Left ventricle myocardium inferior (tissue), 1 donor: ENCODE results near the gene GPR160. TPM values are rescaled to one million over a fixed set of nuclear protein-coding genes. Genes with fewer than 3 reads are reported as not detected.

Experiments
- DNase-seq: peaks from one replicate; pipeline ENCODE4 v3.0.0-alpha.2; 2020
- H3K27ac ChIP-seq: fragments of 200-600 bp; replicated peaks from 2 replicates; pipeline ENCODE4 v1.8.0; 2021
- H3K27me3 ChIP-seq: fragments of 200-600 bp; 2 replicates; pipeline ENCODE4 v1.8.0; 2021; ENCODE audit warnings: low read depth
- H3K36me3 ChIP-seq: fragments of 200-600 bp; 2 replicates; pipeline ENCODE4 v1.8.0; 2021
- H3K4me1 ChIP-seq: fragments of 200-600 bp; 2 replicates; pipeline ENCODE4 v1.8.0; 2021
- H3K4me3 ChIP-seq: fragments of 200-600 bp; 2 replicates; pipeline ENCODE4 v1.8.0; 2021; ENCODE audit warnings: mild to moderate bottlenecking, moderate library complexity
- H3K9me3 ChIP-seq: fragments of 200-600 bp; replicated peaks from 2 replicates; pipeline ENCODE4 v1.8.0; 2021
- intact Hi-C: fragments of 100-400 bp; cut with micrococcal nuclease; formaldehyde crosslinking; loops from one replicate; pipeline ENCODE4 v1.11.0; 2022
- total RNA-seq: library from RNA; stranded (reverse); fragmentation: NEBNext Ultra II Directional; extraction: Animal tissue kit (Norgen Biotek cat#: 25700); gene quantifications from one replicate; pipeline ENCODE4 v1.2.1, GENCODE V29; 2021
- TF ChIP-seq, protein P1 (sequence below): fragments of 200-600 bp; IDR thresholded peaks from 2 replicates; pipeline ENCODE4 v1.8.0; 2021; ENCODE audit warnings: antibody characterized with exemption, mild to moderate bottlenecking, borderline replicate concordance
- donor health status: DM: no; HTN: yes; CAD: no; lungs with severe emphysema.

The GPR160 gene
- total RNA-seq, 1 donor from 2014 or later = 0.99 TPM

DNA sequence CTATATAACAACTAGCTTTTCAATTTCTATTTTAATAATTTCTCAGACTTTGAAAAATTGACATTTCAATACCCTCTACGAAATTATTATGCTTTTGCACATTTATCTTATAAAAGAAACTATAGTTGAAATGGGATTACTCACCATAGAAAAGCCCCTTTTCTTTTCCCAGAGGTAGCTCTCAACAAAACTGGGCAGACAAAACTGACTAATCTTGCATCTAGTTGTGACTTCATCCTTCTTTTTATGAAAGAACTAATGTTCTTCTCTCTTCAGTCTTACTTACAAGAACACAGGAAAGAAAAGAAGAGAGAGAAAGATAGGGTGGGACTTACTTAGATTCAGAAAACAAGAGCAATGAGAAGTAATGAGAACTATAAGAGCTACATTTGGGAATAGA, 61.0 kb downstream of the GPR160 start:
- DNase-seq = no peak
- no peak overlapping the region for H3K27ac ChIP-seq
- peaks cover 97% of the 10 kb centered on the region for H3K36me3 ChIP-seq
- H3K9me3 ChIP-seq = no peaks in the 10 kb centered on the region
- H3K4me1 ChIP-seq = no peaks in the 10 kb centered on the region
- H3K4me3 ChIP-seq = no peak overlapping the region
- TF ChIP-seq, protein P1, sequence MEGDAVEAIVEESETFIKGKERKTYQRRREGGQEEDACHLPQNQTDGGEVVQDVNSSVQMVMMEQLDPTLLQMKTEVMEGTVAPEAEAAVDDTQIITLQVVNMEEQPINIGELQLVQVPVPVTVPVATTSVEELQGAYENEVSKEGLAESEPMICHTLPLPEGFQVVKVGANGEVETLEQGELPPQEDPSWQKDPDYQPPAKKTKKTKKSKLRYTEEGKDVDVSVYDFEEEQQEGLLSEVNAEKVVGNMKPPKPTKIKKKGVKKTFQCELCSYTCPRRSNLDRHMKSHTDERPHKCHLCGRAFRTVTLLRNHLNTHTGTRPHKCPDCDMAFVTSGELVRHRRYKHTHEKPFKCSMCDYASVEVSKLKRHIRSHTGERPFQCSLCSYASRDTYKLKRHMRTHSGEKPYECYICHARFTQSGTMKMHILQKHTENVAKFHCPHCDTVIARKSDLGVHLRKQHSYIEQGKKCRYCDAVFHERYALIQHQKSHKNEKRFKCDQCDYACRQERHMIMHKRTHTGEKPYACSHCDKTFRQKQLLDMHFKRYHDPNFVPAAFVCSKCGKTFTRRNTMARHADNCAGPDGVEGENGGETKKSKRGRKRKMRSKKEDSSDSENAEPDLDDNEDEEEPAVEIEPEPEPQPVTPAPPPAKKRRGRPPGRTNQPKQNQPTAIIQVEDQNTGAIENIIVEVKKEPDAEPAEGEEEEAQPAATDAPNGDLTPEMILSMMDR = no peak
- no peaks in the 10 kb centered on the region for H3K27me3 ChIP-seq
- intact Hi-C loops = loop anchor here (10.0 kb wide), 1 partner anchor 114 kb away; no protein-coding TSS in a partner anchor

DNA sequence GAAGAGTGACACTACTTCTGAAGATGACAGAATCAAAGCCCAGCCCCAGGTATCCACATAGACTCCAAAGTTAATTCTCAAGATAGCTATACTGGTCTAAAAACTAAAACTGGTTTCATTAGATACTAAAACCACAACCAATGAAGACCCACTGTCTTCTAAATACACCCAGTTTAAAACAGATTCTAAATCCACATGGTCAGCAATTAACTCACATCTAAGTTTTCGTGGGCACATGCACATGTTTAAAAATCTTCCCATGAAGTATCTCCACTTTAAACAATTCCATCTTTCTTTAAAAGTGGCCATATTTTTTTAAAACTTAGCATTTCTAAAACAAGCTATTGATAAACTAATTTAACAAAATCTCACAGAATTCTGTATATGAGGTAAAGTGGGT, 63.1 kb downstream of the GPR160 start:
- intact Hi-C loops = no loop called here
- H3K9me3 ChIP-seq = no peaks in the 10 kb centered on the region
- H3K27me3 ChIP-seq = no peaks in the 10 kb centered on the region
- H3K4me3 ChIP-seq = no peak overlapping the region
- TF ChIP-seq, protein P1 = no peak
- no peak for DNase-seq
- H3K4me1 ChIP-seq = no peaks in the 10 kb centered on the region
- no peak overlapping the region for H3K27ac ChIP-seq
- peaks cover 91% of the 10 kb centered on the region for H3K36me3 ChIP-seq

DNA sequence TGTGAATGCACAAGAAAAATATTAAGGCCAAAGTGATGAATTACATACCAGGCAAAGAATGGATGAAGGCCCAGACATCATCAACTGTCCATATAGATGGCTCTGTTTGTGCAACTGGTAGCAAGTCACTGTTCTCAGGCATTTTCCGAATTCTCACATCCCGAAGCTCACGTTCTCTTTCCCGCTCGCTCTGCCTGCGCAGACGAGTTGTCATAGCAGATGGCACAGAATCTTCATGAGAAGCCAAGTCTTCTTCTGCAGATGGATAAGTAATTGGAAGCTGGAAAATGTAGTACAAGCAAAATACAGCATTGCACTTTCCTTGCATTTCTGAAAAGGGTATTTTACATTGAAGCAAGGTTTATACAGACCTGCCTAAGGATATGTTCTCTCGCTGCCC, 64.6 kb downstream of the GPR160 start:
- DNase-seq = no peak
- Histone ChIP-seq H3K36me3 (peaks cover 90% of the 10 kb centered on the region), H3K27me3 (no peaks in the 10 kb centered on the region), H3K27ac (no peak overlapping the region), H3K9me3 (no peaks in the 10 kb centered on the region), H3K4me1 (no peaks in the 10 kb centered on the region), H3K4me3 (no peak overlapping the region)
- TF ChIP-seq, protein P1 = no peak
- intact Hi-C loops = no loop called here

DNA sequence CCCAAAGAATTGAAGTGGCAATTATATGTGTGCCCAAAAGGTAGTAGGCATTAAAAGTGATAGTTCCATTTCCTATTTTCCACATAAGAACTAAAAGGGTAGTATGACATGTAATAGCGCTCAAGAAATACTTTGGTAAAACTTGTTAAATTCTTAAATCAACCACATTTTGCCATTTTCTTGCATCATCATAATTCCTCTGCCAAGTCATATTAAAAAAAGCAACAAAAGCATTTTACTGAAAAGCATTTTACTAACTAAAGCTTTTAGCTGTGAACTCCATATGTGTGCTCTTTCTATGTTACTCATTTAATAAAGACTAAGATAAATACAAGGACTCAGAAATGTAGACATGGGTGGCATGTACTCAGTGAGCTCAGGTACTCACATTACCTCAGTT, 70.1 kb downstream of the GPR160 start:
- H3K27ac ChIP-seq = no peak overlapping the region
- DNase-seq = no peak
- no peaks in the 10 kb centered on the region for H3K27me3 ChIP-seq
- intact Hi-C loops = no loop called here
- TF ChIP-seq, protein P1 = no peak
- H3K4me1 ChIP-seq = peaks cover 11% of the 10 kb centered on the region
- no peak overlapping the region for H3K4me3 ChIP-seq
- no peaks in the 10 kb centered on the region for H3K9me3 ChIP-seq
- H3K36me3 ChIP-seq = peaks cover 69% of the 10 kb centered on the region

DNA sequence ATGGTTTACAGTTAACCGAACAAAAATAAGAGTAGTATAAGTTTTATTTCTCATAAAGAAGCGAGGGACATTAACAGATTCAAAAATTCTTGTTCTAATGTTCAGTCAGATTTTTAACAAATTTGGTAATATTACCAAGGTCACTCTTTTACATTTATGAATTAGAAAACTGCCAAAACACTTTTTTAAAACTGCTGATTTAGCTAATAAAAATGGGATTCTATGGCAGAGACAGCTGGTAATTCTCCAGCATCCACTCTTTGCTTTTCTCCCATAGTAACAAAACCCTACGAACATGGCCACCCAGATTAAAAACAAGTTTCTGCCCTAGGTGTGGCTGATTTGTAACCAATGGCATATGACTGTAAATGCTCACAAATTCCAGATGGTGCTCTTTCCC, 71.2 kb downstream of the GPR160 start:
- no peak overlapping the region for H3K27ac ChIP-seq
- no peak overlapping the region for H3K4me3 ChIP-seq
- intact Hi-C loops = no loop called here
- H3K9me3 ChIP-seq = no peaks in the 10 kb centered on the region
- no peak for DNase-seq
- peaks cover 11% of the 10 kb centered on the region for H3K4me1 ChIP-seq
- TF ChIP-seq, protein P1 = no peak
- H3K36me3 ChIP-seq = peaks cover 69% of the 10 kb centered on the region
- H3K27me3 ChIP-seq = no peaks in the 10 kb centered on the region
